Fibroblast of gingiva (primary cell): Measurements from ENCODE around the gene PES1.
"Not testable (repeated sequence)": the region's sequence is repeated elsewhere in the genome, so short reads cannot be mapped to it uniquely, and the experiment has no call there.

Source experiments
- DNase-seq: peaks from one replicate; pipeline ENCODE4 v3.0.0-alpha.2; 2011; ENCODE audit warnings: low read depth

The PES1 gene

GRCh38 chr22:30575859-30576258 is 15.9 kb downstream of the PES1 start:
- no peak for DNase-seq

DNA sequence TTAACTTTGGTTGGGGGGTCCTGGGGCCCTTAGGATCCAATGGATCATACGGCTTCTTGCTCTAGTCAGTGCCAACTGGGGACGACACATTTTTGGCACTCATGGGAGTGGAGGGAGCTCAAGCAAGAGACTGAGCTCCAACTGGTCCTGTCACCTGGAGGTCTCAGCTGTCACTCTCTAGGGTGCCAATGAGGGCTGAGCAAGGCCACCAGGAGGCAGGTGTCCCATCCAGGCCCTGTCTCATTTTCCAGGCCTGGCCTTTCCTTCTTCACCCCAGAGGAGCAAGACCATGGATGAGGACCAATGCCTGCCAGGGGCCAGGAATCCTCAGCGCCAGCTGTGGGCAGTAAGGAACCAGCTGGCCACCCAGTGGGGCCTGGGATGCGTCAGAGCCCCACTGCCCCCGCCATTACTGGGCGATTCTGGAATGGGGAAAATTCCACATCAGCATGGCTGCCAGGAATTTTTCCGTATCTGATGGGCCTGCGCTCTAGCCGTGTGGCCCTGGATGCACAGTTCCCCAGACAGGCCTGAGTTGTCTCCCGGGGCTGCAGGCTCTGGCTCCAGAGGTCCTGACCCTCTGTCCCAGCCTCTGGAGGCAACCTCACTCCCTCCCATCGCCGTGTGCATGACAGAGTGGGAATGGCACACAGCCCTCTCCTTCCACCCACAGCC is 16.6 kb downstream of the PES1 start:
- DNase-seq, result peak; percentile 46

DNA sequence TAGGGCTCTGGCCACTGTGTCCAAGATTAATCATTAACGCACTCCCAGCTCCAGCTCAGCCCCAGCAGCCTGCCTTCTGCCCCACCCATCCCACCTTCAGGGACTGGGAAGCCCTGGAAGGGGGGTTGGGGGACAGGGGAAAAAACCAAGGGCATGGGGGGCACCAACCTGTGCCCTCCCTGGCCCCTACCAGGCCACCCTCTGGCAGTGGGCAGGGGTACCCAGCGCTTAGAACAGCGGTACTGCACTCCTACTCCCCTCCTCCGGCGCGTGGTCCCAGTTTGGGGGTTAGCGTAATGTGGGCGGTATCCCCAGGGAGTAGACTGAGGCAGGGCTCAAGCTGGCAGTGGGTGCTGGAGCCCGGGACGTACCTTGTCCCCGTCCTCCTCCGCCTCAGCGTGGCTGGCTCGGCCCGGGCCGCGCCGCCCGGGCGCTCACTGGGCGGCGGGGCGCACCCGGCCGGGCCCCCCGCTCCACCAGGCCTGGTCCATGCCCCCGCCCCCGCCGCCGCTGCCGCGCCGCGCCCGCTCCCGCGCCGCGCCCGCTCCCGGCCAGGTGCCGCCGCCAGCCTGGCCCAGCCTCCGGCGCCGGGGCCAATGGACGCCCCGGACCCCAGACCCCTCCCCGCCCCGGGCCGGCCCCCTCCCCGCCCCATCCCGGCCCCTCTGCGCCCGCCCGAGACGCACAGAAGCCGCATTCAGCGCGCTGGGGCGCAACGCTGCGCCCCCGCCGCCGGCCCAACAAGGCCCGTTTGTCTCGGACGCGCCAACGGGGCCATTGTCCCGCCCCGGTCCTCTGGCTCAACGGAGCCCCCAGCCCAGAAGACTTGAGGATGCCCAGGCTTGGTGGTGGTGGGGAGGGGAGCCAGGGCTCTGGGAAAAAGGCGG is 17.4 kb downstream of the PES1 start, which contains the start of gene GAL3ST1:
TSS of gene GAL3ST1 (minus strand) at position 571 of the 887 bp plus-strand sequence. CDS start 17,273 bp downstream, outside the sequence.
- no peak for DNase-seq

- no peak for DNase-seq
These were observed 18.1 kb downstream of the PES1 start for GRCh38 chr22:30573594-30574094.

- DNase-seq, result no peak
These were observed 18.7 kb downstream of the PES1 start for GRCh38 chr22:30572840-30573593.

DNA sequence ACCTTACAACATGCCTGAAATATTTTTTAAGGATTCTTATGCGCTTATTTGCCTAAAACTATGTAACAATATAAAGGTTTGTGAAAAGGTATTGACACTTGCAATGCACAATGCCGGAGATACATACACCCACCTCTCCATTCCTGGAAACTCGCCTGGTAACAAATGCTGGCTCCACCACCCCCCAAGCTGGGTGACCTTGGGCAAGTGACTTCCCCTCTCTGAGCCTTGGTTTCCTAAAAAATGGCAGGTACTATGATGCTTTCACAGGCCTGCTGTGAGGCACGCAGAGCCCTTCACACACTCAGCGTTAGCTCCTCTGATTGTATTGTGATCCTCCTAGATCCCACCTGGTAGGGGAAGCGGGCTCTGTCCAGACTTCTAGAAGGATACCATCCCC is 19.5 kb downstream of the PES1 start:
- DNase-seq, result no peak

GRCh38 chr22:30569674-30570202 is 22.0 kb downstream of the PES1 start:
- DNase-seq, result no peak

- DNase-seq, result no peak
These were observed 23.4 kb downstream of the PES1 start for GRCh38 chr22:30568137-30568805.

DNA sequence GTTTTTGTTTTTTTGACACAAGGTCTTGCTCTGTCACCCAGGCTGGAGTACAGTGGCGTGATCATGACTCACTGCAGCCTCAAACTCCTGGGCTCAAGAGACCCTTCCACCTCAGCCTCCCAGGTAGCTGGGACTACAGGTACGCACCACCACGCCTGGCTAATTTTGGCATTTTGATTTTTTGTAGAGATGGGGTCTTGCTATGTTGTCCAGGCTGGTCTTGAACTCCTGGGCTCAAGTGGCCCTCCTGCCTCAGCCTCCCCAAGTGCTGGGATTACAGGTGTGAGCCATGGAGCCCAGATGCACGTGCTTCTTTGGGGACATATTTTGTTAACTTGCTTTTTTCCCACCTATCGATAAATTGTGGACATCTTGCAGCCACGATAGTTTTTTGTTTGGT is 24.4 kb downstream of the PES1 start:
- DNase-seq, result not testable (repeated sequence)

DNA sequence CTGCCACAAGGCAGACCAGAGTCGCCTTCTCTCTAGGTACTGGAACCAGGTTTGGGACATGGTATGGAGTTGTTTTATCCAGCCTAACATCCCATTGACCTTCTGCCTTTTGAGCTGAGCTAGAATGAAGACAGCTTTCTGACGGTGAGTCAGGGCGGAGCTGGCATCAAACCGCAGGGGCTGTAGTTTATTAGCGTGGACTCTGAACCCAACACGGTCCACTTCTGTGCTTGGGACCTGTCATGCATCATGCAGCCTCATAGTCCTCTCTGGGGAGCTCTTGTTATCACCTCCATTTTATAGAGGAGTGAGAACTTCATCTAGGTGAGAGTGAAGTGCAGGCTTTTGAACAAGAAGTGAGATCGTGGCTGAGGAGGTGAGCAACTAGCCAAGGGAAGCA is 25.6 kb downstream of the PES1 start:
- DNase-seq, result no peak

DNA sequence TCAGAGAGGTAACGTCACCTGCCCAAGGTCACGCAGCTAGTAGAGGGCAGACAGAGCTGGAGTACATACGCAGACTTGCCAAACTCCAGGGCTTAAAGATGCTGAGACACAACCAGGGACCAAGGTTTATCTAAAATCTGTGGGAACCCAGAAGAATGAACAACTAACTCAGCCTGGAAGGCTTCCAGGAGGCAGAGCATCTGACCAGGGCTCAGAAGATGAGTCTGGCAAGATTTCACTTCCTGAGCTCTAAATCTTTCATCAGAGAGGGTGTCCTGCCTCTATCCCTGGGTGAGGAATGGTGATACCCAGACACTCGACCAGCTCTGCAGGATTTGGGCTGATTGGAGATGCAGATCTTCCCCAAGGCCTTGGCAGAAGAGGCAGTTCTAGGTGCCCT is 26.4 kb downstream of the PES1 start:
- no peak for DNase-seq

DNA sequence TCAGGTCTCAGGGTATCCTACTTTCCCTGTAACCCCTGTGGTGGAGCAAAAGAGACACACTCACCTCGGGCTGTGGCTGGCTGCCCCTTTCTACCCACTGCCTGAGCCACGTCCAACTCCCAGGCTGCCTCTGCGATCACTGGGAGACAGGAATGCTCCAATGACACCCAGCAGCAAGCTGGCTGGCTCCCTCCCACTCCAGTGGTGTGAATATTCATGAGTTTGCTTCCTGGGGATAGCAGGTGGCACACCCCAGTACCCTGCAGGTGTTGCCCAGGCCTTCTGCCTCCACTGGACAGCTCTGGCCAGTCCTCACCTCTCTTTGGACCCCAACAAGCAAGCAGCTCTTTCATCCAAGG is 27.0 kb downstream of the PES1 start:
- no peak for DNase-seq

DNA sequence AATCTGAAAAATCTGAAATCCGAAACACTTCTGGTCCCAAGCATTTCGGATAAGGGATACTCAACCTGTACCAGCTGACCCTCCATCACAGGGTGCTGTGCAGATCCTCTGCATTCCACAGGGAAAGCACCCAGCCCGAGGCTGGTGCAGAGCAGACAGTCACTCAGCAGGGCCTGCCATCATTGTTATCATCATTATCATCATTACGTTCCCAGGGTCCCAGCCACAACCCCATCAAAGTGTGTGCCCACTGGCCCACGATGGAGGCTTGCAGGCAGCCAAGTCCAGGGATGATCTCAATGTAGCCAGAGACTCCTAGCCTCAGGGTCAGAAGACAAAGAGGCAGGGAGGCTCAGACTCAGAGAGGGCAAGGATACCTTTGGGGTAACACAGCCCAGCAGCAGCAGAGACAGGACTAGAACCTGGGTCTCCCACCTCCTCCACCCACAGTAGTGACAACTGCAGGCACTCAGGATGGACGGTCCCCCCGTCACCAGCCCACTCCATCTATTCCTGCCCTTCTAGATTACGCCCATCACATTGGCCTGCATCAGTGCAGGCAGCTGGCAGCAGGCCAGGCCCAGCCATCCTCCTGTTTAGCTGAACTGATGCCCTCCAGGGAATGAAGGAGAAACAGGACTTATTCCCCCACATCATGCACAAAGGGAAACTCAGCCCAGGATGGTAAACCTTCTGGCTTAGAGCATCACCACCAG is 27.5 kb downstream of the PES1 start:
- DNase-seq, result no peak

DNA sequence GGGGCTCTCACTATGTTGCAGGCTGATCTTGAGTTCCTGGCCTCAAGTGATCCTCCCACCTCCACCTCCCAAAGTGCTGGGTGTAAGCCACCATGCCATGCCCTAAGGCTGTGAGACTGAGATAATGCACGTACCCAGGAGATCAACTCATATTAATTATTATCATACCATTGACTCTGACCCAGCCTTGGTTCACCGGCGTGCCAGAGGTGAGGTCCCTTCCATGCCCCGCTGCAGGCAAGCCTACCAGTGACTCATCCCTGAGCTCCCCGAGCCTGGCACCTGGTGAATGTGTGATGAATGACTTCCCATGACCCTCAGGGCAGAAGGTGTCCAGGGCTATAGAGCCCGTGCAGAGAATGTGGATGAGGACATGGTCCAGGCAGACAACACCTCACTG is 29.3 kb downstream of the PES1 start:
- DNase-seq, result no peak

- DNase-seq, result no peak
These were observed 30.1 kb downstream of the PES1 start for GRCh38 chr22:30561402-30562189.

GRCh38 chr22:30560643-30561202 is 31.0 kb downstream of the PES1 start:
- DNase-seq, result not testable (repeated sequence)

- DNase-seq, result no peak
These were observed 31.8 kb downstream of the PES1 start for GRCh38 chr22:30559889-30560288.

GRCh38 chr22:30557243-30557642 is 34.5 kb downstream of the PES1 start:
- DNase-seq, result no peak

DNA sequence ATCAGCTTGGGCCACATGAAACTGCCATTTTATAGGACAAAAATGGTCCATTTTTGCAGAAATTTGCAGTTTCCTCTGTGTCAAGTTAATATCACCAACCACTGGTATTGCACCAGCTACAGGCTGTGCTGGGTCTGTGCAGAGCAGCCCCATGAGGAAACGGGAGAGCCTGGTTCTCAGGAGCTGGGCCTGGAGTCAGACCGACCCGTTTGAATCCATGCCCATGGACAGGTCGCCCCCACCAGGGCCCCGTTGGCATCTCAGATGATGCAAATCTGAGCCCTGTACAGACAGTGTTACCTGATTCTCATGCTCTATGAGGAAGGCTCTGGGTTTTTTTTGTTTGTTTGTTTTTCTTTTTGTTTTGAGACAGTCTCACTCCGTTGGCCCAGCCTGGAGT is 35.3 kb downstream of the PES1 start:
- no peak for DNase-seq
